ENCODE results near the gene FOXL1.

FOXL1 gene

DNA sequence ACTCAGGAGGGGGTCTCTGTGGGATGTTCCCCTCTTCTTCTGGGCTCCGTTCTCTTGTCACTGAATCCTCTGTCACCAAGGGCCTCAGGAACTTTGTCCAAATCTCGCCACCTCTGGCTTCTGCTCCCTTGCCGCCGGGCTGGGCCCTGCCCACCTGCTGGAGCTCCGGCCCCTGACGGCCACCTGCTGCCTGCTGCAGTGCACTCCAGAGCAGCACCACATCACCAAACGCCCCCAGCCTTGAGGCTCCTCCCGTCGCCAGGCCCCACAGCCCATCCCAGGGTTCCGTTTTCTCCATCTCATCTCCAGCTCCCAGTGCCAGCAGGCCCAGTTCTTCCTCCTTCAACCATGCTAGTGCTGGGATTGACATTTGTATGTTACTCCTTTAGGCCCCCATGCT, 43.6 kb downstream of the FOXL1 start:
- DNase-seq (ENCODE audit: low spot score in 2 of 2) = no peak
- in situ Hi-C loops (cut with MboI; ENCODE audit: low sequenced_read_pairs) = no loop called here
- Histone ChIP-seq H3K4me1 (no peaks in the 10 kb centered on the region), H3K4me3 (no peak overlapping the region), H3K27me3 (ENCODE audit: low read depth) (no peaks in the 10 kb centered on the region), H3K36me3 (replicated peaks) (no peaks in the 10 kb centered on the region), H3K9me3 (no peaks in the 10 kb centered on the region)

DNA sequence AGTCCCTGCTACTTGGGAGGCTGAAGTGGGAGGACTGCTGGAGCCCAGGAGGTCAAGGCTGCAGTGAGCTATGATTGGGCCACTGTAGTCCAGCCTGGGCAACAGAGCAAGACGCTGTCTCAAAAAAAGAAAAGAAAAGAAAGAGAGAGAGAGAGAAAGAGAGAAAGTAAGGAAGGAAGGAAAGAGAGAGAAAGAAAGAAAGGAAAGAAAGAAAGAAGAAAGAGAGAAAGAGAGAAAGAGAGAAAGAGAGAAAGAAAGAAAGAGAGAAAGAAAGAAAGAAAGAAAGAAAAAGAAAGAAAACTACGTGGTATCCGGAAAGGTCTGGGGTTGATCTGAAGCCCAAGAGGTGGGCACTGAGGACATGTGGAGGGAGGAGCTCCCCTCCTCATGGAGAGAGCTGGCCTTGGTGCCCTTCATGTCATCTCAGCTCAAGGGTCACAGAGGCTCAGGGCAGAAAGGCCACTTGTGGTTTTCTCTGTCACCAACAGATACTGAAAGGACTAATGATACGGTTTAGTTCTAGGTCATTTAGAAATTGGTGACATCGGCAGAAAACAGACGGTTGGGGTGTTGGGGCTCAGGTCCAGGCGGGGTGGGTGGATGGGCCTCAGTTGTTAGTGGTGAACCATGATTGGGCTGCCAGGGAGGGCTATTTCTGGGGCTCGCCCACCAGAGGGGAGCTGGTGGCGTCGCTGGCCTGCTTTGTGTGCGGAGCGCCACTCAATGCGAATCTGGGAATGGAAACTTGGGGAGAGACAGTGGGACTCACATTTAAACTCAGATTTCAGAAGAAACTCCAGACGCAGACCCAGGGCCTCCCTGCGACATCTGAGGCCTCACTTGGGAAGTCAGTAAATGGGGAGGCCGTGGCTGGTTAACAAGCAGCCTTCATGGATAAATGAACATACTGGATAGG, 44.6 kb downstream of the FOXL1 start:
- DNase-seq (ENCODE audit: low spot score in 2 of 2) = no peak
- Histone ChIP-seq H3K9me3 (no peaks in the 10 kb centered on the region), H3K4me1 (no peaks in the 10 kb centered on the region), H3K4me3 (no peak overlapping the region), H3K36me3 (replicated peaks) (no peaks in the 10 kb centered on the region), H3K27me3 (ENCODE audit: low read depth) (no peaks in the 10 kb centered on the region)
- in situ Hi-C loops (cut with MboI; ENCODE audit: low sequenced_read_pairs) = no loop called here

DNA sequence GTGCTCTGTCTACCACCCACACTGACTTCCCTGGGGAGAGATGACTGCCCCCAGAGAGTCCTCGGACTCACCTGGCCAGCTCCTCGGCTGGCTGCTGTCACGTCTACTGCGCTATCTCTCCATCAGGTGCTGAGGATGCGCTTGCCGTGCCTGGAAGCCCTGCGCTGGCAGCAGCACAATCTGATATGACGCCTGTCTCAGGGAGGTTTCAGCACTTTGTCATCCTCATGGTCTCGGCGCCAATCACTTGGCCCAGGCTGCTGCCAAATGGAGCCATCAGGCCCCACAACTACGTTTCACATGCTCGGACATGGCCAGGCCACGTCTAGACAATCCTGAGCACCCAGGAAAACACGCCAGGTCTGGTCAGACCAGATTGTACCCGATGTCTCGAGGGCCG, 46.7 kb downstream of the FOXL1 start:
- Histone ChIP-seq H3K4me3 (no peak overlapping the region), H3K36me3 (replicated peaks) (no peaks in the 10 kb centered on the region), H3K27me3 (ENCODE audit: low read depth) (0 out of 2 replicates have a peak, but pooled peaks cover 2% of the 10 kb centered on the region), H3K4me1 (no peaks in the 10 kb centered on the region), H3K9me3 (no peaks in the 10 kb centered on the region)
- no peak for DNase-seq (ENCODE audit: low spot score in 2 of 2)
- in situ Hi-C loops (cut with MboI; ENCODE audit: low sequenced_read_pairs) = no loop called here

DNA sequence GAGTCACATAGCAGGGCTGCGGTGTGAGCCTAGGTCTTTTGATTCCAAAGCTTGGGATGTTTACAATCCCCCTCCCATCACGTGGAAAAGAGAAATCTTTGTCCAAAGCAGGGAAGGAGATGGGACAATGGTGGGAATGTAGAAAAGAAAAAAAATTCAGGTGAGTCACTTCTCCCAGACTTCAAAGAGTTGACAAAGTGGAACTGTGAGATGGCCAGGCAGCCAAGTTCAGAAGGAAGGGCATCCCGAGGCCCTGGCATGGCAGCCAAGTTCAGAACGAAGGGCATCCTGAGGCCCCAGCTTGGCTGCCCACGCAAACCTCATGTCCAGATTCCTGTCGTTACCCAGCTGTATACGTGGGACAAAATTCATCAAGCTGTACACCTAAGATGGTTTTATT, 47.5 kb downstream of the FOXL1 start:
- Histone ChIP-seq H3K9me3 (no peaks in the 10 kb centered on the region), H3K36me3 (replicated peaks) (no peaks in the 10 kb centered on the region), H3K4me1 (no peaks in the 10 kb centered on the region), H3K27me3 (ENCODE audit: low read depth) (0 out of 2 replicates have a peak, but pooled peaks cover 2% of the 10 kb centered on the region), H3K4me3 (no peak overlapping the region)
- in situ Hi-C loops (cut with MboI; ENCODE audit: low sequenced_read_pairs) = no loop called here
- DNase-seq (ENCODE audit: low spot score in 2 of 2) = no peak

DNA sequence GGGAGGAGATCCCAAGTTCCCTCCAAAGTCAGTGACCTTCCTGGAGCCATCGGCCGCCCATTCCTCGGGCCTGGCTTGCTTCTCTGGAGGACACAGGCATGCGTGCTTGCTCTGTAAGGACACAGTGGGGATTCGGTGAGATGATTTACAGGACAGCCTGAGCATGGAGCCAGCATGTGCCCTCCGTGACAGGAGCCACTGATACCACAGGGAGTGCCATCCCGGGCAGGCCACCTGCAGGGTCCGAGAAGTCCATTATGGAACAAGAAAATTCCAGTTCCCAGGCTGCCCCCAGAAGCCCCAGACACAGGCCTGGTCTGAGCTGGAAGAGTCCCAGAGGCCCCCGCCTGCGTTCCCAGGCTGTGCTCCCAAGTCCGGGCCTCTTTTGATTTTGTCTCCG, 47.9 kb downstream of the FOXL1 start:
- Histone ChIP-seq H3K9me3 (no peaks in the 10 kb centered on the region), H3K36me3 (replicated peaks) (no peaks in the 10 kb centered on the region), H3K4me1 (no peaks in the 10 kb centered on the region), H3K4me3 (no peak overlapping the region), H3K27me3 (ENCODE audit: low read depth) (0 out of 2 replicates have a peak, but pooled peaks cover 2% of the 10 kb centered on the region)
- in situ Hi-C loops (cut with MboI; ENCODE audit: low sequenced_read_pairs) = no loop called here
- DNase-seq (ENCODE audit: low spot score in 2 of 2) = no peak

DNA sequence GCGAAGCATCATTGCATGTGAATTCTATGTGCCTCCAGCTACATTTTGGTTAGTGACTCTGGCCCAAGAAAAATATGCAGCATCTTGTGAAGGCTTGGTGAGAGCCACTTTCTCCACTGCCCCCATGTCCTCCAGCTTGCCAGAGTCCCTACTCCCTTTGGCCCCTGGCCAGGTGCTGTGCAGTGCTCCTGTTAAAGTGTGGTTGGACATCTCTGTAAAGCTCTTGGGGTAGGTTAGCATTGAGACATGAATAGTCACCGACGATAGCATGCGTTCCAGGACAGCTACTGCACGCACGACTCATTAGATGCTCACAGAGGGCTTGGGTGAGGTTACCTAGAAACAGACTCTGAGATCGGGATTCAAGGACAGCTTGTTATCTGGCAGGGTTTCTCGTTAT, 48.6 kb downstream of the FOXL1 start:
- H3K4me1 ChIP-seq = no peaks in the 10 kb centered on the region
- no peaks in the 10 kb centered on the region for H3K9me3 ChIP-seq
- in situ Hi-C loops (cut with MboI; ENCODE audit: low sequenced_read_pairs) = no loop called here
- H3K27me3 ChIP-seq (ENCODE audit: low read depth) = 0 out of 2 replicates have a peak, but pooled peaks cover 2% of the 10 kb centered on the region
- no peaks in the 10 kb centered on the region for H3K36me3 ChIP-seq (replicated peaks)
- no peak for DNase-seq (ENCODE audit: low spot score in 2 of 2)
- no peak overlapping the region for H3K4me3 ChIP-seq

DNA sequence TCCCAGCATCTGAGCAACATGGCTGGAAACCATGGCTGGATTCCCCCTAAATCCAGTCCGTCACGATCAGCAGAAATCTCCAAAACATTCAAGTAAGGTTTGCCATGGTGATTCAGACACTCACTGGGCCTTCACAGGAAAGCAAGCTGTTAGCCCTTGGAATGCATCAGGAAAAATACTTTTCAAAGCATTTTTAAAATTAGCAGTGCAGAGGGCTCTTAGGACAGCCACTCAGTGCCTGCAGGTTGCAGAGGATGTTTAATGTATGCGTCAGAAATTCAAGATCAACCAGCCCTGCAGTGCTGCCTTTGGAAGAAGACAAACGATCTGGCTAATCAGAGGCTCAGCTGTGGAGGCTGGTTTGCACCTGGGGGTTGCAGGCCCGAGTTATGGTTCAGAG, 50.3 kb downstream of the FOXL1 start:
- no peaks in the 10 kb centered on the region; the same call in 1 of the 2 replicates for H3K9me3 ChIP-seq
- no peaks in the 10 kb centered on the region for H3K4me1 ChIP-seq
- H3K27me3 ChIP-seq (ENCODE audit: low read depth) = 0 out of 2 replicates have a peak, but pooled peaks cover 2% of the 10 kb centered on the region
- in situ Hi-C loops (cut with MboI; ENCODE audit: low sequenced_read_pairs) = no loop called here
- H3K4me3 ChIP-seq = no peak overlapping the region
- no peaks in the 10 kb centered on the region for H3K36me3 ChIP-seq (replicated peaks)
- no peak for DNase-seq (ENCODE audit: low spot score in 2 of 2)

DNA sequence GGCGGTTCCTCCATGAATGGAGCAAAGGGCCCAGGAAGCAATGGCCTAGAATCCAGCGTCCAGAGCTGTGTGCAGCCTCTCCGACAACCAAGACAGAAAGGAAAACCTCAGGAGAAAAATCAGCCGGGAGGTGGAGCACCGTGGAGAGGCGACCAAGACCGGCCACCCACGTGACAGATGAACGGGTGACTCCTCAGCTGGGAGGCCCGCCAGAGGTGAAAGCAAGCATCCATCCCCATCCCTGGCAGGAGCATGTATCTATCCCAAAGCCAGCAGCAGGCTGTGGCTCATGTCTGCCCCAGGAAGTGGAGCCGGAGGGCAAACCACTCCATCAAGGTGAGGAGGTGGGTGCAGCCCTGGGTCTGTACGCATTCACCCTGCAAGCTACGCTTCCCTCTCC, 52.1 kb downstream of the FOXL1 start:
- no peak overlapping the region for H3K4me3 ChIP-seq
- in situ Hi-C loops (cut with MboI; ENCODE audit: low sequenced_read_pairs) = no loop called here
- no peaks in the 10 kb centered on the region for H3K36me3 ChIP-seq (replicated peaks)
- H3K4me1 ChIP-seq = no peaks in the 10 kb centered on the region
- DNase-seq (ENCODE audit: low spot score in 2 of 2) = no peak
- H3K9me3 ChIP-seq = no peaks in the 10 kb centered on the region; the same call in 1 of the 2 replicates
- peaks cover 9% of the 10 kb centered on the region for H3K27me3 ChIP-seq (ENCODE audit: low read depth)

DNA sequence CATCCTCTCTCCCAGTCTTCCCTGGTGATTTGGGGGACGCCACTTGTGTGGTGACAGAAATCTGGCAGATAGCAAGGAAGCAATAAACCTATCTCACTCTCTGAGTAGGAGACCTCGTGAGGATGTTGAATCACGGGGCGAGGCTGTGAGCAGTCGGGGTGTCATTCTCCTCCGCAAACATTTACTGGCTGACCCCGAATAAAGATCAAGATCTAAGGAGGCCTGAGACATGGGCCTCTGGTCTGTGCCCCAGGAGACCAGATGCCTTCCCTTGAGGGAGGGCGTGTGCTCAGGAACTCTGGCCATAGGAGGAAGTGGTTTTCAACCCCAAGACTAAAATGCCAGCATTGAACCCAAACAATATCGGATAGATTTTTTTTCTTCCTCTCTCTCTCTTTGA, 53.1 kb downstream of the FOXL1 start:
- Histone ChIP-seq H3K4me3 (no peak overlapping the region), H3K9me3 (no peaks in the 10 kb centered on the region; the same call in 1 of the 2 replicates), H3K4me1 (no peaks in the 10 kb centered on the region), H3K27me3 (ENCODE audit: low read depth) (peaks cover 10% of the 10 kb centered on the region), H3K36me3 (replicated peaks) (no peaks in the 10 kb centered on the region)
- in situ Hi-C loops (cut with MboI; ENCODE audit: low sequenced_read_pairs) = no loop called here
- no peak for DNase-seq (ENCODE audit: low spot score in 2 of 2)
